ENCODE results near the gene SHFL.
A peak's percentile ranks its signal among the peaks of the same experiment; 100 is the strongest.

Gene SHFL

DNA sequence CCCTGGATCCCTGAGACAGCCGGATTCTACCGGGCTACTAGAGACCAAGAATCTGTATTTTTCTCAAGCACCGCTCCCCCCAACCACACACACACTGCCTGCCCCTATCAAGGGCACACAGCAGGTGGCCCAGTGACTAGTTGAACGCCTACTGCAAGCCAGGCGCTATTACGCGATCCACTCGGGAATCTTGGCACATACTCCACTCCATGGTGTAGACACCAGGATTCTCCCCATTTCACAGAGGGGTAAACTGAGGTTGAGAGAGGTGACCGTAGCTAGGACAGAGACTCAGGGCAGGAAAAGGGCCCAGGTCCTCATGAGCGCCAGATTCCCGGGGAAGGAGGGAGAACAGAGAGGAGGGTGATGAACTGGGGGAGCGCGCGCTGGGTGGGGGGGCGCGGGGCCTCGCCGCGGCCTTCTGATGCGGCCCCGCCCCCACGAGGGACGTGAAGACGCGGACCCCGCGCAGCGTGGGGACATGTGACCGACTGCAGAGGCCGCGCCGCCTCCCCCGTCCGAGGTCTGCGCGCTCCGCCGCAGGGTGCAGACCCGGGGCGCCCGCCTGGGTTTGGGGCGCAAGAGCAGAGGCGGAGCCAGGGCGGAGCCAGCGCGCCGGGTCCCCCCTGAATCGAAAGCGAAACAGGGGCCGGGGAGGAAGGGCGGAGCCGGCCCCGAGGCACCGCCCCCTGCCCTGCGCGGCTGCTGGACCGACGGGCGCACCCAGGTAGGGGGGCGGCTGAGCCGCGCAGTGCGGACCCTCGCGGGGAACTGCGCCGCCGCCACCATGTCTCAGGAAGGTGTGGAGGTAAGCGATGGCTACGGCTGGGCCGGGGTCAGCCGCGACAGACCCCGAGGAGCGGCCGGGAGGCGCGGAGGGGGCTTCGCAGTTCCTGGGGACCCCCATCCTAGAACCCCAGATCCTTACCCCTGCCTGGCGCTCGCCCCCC is at the start of gene SHFL:
TSS of gene SHFL (plus strand) at position 677 of the 950 bp plus-strand sequence. CDS start at position 788, 111 bp downstream.
- H3K27me3 ChIP-seq (ENCODE audit: insufficient read depth, low read depth, severe bottlenecking) = peaks cover 10% of the 10 kb centered on the region
- TF ChIP-seq, protein P1, sequence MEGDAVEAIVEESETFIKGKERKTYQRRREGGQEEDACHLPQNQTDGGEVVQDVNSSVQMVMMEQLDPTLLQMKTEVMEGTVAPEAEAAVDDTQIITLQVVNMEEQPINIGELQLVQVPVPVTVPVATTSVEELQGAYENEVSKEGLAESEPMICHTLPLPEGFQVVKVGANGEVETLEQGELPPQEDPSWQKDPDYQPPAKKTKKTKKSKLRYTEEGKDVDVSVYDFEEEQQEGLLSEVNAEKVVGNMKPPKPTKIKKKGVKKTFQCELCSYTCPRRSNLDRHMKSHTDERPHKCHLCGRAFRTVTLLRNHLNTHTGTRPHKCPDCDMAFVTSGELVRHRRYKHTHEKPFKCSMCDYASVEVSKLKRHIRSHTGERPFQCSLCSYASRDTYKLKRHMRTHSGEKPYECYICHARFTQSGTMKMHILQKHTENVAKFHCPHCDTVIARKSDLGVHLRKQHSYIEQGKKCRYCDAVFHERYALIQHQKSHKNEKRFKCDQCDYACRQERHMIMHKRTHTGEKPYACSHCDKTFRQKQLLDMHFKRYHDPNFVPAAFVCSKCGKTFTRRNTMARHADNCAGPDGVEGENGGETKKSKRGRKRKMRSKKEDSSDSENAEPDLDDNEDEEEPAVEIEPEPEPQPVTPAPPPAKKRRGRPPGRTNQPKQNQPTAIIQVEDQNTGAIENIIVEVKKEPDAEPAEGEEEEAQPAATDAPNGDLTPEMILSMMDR (IDR thresholded peaks at IDR 0.05; ENCODE audit: low read depth, low read length) = no peak
- H3K36me3 ChIP-seq = no peaks in the 10 kb centered on the region; the same call in 1 of the 2 replicates
- H3K27ac ChIP-seq = 0 out of 2 replicates have a peak within 1 kb of the TSS, but pooled peaks have one; percentile 26
- no peaks in the 10 kb centered on the region for H3K9me3 ChIP-seq (ENCODE audit: severe bottlenecking)
- peak; percentile 24 for DNase-seq
- peak within 1 kb of the TSS; percentile 48 for H3K4me3 ChIP-seq (ENCODE audit: low read depth, low read length)

DNA sequence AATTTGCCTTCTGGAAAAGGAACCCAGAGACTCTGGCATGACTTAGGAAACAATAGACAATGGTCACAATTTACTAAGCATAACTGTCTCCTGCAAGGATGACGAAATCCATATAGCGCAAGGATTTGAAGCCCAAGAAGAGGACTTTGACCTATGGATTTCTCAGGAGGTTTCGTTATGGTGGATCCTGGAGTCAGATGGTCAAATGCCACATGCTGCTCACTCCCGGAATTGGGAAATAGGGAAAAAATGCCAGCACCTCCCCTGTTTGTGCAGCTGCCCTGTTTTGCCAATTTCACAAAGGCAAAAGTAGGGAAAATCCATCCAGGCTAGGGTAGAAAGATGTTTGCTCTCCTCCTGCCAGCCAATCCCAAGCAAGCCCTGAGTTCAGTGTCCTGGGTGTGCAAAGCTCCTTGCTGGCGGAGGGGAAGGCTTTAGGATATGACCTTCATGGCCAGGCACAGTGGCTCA is 49.5 kb upstream of the SHFL start:
- no peak for DNase-seq
- H3K27me3 ChIP-seq (ENCODE audit: insufficient read depth, low read depth, severe bottlenecking) = peaks cover 49% of the 10 kb centered on the region
- TF ChIP-seq, protein P1 (IDR thresholded peaks at IDR 0.05; ENCODE audit: low read depth, low read length) = no peak

DNA sequence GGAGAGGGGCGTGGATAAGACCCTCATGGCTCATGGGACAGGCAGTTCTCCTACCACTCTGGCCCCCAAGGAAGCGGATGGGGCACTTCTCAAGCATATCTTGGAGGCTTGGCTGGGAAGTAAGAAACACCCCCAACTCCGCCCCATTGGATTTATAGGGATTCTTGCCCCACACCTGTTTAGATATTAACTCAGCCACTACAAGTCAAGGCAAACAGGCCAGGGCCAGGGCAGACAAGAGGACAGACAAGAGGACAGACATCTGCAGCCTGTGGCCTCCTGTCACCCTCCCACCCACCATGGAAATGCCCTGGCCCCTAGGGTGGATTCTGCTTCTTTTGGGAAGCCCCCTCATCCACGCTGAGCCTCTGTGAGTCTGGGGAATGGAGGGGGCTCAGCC is 48.8 kb upstream of the SHFL start:
- Histone ChIP-seq H3K4me3 (ENCODE audit: low read depth, low read length) (no peak overlapping the region), H3K27ac (no peak overlapping the region), H3K27me3 (ENCODE audit: insufficient read depth, low read depth, severe bottlenecking) (peaks cover 45% of the 10 kb centered on the region), H3K9me3 (ENCODE audit: severe bottlenecking) (peaks cover 21% of the 10 kb centered on the region), H3K36me3 (no peaks in the 10 kb centered on the region)
- DNase-seq = no peak
- TF ChIP-seq, protein P1 (IDR thresholded peaks at IDR 0.05; ENCODE audit: low read depth, low read length) = no peak

More for the DNA sequence above, 49.5 kb upstream of the SHFL start:
- H3K4me3 ChIP-seq (ENCODE audit: low read depth, low read length) = no peak overlapping the region
- peaks cover 14% of the 10 kb centered on the region for H3K9me3 ChIP-seq (ENCODE audit: severe bottlenecking)
- no peaks in the 10 kb centered on the region for H3K36me3 ChIP-seq
- no peak overlapping the region for H3K27ac ChIP-seq

DNA sequence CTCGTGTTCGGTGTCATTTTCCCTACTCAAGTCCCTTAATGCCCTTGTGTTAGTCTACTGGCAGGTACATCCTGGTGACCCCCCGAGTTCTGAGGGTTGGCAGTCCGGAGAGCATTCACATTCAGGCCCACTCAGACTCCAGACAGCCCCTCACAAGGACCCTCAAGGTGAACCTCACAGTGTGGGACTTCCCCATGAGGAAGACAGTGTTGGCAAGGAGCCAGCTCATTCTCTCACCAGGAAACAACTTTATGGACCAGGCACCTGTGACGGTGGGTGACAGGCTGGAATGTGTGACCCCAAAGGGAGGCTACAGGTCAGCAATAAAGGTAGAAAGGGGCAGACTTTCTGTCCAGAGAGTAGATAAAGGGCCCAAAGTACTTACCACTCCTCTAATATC is 48.3 kb upstream of the SHFL start:
- Histone ChIP-seq H3K9me3 (ENCODE audit: severe bottlenecking) (peaks cover 25% of the 10 kb centered on the region), H3K4me3 (ENCODE audit: low read depth, low read length) (no peak overlapping the region), H3K27me3 (ENCODE audit: insufficient read depth, low read depth, severe bottlenecking) (peaks cover 41% of the 10 kb centered on the region), H3K27ac (no peak overlapping the region), H3K36me3 (no peaks in the 10 kb centered on the region)
- TF ChIP-seq, protein P1 (IDR thresholded peaks at IDR 0.05; ENCODE audit: low read depth, low read length) = no peak
- DNase-seq = no peak

DNA sequence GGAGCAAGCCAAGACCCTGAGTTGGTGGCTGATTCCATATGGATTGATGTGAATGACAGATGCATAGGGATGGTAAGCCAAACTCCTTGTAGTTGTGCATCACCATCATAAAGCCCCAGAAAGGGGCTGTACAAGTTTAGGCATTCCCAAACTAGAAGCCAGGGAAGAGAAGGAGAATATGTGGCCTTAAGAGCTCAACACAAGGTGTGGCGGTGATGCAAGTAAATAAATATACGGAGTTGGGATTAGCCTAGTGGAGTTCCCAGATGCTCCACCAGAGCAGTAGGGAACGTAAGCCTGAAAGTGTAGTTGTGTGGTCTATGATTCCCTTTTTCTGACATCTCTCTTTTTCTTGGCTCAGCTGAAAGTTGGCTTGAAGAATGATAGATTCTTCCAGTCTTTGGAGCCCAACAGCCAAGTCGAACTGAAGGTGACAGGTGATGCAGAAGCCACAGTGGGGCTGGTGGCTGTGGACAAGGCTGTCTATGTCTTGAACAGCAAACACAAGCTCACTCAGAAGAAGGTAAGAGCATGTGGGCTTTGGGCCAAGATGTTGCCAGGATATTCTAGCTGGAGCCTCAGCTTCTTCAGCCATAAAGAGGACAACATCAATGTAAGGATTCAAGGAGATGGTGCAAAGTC is 42.7 kb upstream of the SHFL start:
- TF ChIP-seq, protein P1 (IDR thresholded peaks at IDR 0.05; ENCODE audit: low read depth, low read length) = no peak
- Histone ChIP-seq H3K27me3 (ENCODE audit: insufficient read depth, low read depth, severe bottlenecking) (peaks cover 29% of the 10 kb centered on the region), H3K9me3 (ENCODE audit: severe bottlenecking) (peaks cover 55% of the 10 kb centered on the region), H3K27ac (no peak overlapping the region), H3K36me3 (no peaks in the 10 kb centered on the region), H3K4me3 (ENCODE audit: low read depth, low read length) (no peak overlapping the region)
- DNase-seq = no peak

Data from WERI-Rb-1 (cell line).